Lower leg skin (tissue), 4 donors: ENCODE data around the gene C11orf16. TPM values are rescaled to one million over a fixed set of nuclear protein-coding genes. Genes with fewer than 3 reads are reported as not detected.
"Not testable (repeated sequence)": the region's sequence is repeated elsewhere in the genome, so short reads cannot be mapped to it uniquely, and the experiment has no call there.

ENCODE experiments used
- DNase-seq, 2 donors: peaks; one replicate each; pipeline ENCODE4 v3.0.0-alpha.2; 2019; ENCODE audit warnings: low spot score in 2 of 2
- H3K4me3 ChIP-seq: fragments of 200-600 bp; sonication (generic); 2 replicates; pipeline ENCODE4 v1.5.1; 2017; ENCODE audit warnings: mild to moderate bottlenecking, low read depth; ENCODE audit not compliant: poor library complexity, severe bottlenecking
- CTCF ChIP-seq, 3 donors: fragments of 450-650 bp; IDR thresholded peaks; one replicate each; pipeline ENCODE4 v1.5.1; 2016; ENCODE audit warnings: antibody characterized with exemption in 3 of 3, mild to moderate bottlenecking in 3 of 3, moderate library complexity in 2 of 3
- POLR2A ChIP-seq, 2 donors: fragments of 450-650 bp; IDR thresholded peaks; one replicate each; pipeline ENCODE4 v1.6.1; 2016 to 2017; ENCODE audit warnings: antibody characterized with exemption in 2 of 2, mild to moderate bottlenecking in 1 of 2, moderate library complexity in 1 of 2
- WGBS, 2 donors: methylation state at CpG; one replicate each; pipeline ENCODE4 v1.1.5; 2018; 5-methylcytosine and 5-hydroxymethylcytosine counted together
- intact Hi-C: fragments of 100-400 bp; cut with DNase I; formaldehyde crosslinking; loops from one replicate; pipeline ENCODE4 v1.15.0; 2023; ENCODE audit warnings: low total_unique reads
- total RNA-seq, 4 donors: library from RNA; depleted of rRNA; stranded (reverse); fragments of >200 nt; gene quantifications; one replicate each; pipeline ENCODE4 v1.1.0, GENCODE V29; 2016

The C11orf16 gene
- total RNA-seq: not detected

GRCh38 chr11:8932564-8933180, at the start of gene C11orf16:
TSS of gene C11orf16 (minus strand) at chr11:8932947. CDS start at chr11:8932308, 639 bp downstream.
- no peak within 1 kb of the TSS for H3K4me3 ChIP-seq
- 81 to 83% methylated on average over 12 of the region's 12 CpGs for WGBS, 2 donors
- intact Hi-C loops: no loop called here
- DNase-seq: no peak
- TF ChIP-seq POLR2A (IDR thresholded peaks at IDR 0.05): no peak
- TF ChIP-seq CTCF (IDR thresholded peaks at IDR 0.05): no peak

DNA sequence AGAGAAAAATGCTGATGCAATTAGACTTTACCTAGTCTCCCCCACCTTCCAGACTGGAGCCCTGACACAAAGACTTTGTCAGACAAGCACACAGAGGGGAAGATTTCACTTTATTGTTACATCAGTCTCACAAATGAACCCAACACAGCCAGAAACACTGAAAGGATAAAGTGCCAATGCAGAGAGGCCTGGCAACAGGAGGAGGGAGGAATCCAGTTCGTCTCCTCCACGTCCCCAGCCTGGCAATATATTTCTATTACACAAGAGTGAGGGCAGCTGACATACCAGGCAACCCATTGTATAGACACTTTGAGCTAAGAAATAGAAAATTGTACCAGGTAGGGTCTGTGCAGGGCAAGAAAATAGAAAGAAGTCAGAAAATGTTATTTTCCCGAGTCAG, 47.7 kb upstream of the C11orf16 start:
- H3K4me3 ChIP-seq: no peak overlapping the region
- TF ChIP-seq CTCF (IDR thresholded peaks at IDR 0.05): no peak
- no peak for TF ChIP-seq POLR2A (IDR thresholded peaks at IDR 0.05)
- WGBS, 2 donors: 75% methylated on average over 3 of the region's 3 CpGs
- no peak for DNase-seq
- intact Hi-C loops: no loop called here

- intact Hi-C loops, DNase-seq: not testable (repeated sequence)
- 82 to 87% methylated on average over 5 of the region's 7 CpGs for WGBS, 2 donors
Measured at GRCh38 chr11:8979365-8979764, 46.6 kb upstream of the C11orf16 start.

DNA sequence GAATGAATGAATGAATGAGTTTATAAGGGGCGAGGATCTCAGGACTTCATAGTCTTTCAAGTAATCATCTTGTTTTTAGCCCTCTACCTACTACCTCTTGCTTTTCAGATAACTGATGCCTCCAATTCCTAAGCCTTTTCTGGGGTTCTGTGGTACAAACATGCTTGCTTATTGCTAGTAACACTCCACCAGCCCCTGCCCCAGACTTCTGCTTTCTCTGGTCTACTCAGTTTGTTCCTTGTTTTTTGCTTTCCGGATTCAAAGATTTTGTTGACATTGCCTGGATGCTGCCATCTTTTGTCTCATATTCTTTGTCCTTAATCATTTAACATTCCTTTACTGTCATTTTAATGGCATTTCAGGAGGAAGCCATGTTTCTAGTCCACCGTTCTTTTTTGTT, 40.4 kb upstream of the C11orf16 start:
- intact Hi-C loops: no loop called here
- TF ChIP-seq CTCF (IDR thresholded peaks at IDR 0.05): no peak
- no peak for TF ChIP-seq POLR2A (IDR thresholded peaks at IDR 0.05)
- no peak overlapping the region for H3K4me3 ChIP-seq
- DNase-seq: no peak
- 76 to 77% methylated on average over 3 of the region's 3 CpGs for WGBS, 2 donors

More at GRCh38 chr11:8979365-8979764, 46.6 kb upstream of the C11orf16 start:
- not testable (repeated sequence) for H3K4me3 ChIP-seq

GRCh38 chr11:8971924-8972316, 39.2 kb upstream of the C11orf16 start:
- no peak for DNase-seq
- intact Hi-C loops: no loop called here
- TF ChIP-seq CTCF (IDR thresholded peaks at IDR 0.05) (no peak), POLR2A (IDR thresholded peaks at IDR 0.05) (no peak)

DNA sequence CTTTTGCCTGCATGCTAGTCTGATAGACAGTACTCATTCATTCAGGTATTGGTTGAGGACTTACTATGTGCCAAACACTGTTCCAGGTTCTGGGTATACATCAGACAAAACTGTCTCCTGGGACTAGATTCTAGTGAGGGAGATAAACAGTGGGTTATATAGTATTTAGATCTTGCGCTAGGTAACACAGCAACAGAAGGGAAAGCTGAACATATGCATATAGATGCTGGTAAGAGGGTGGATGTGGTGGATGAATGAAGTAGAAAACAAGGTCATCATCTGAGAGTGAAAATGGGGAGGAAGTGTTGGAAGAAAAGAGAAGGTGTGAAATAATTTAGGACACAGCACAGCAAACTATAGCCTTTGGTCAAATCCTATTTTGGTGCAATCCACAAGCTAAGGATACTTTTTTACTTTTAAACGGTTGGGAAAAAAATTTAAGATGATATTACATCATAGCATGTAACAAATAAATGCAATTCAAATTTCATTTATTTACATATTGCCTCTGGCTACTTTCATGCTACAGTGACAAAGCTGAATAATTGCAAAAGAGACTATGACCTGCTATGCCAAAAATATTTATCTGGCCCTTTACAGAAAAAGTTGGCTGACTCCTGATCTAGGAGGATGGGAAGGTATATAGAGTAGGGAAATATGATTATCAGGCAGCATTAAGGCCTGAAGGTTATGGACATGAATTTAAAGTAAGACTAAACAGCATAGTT, 38.6 kb upstream of the C11orf16 start:
- 65 to 75% methylated on average over 2 of the region's 2 CpGs for WGBS, 2 donors
- intact Hi-C loops: no loop called here
- no peak for TF ChIP-seq POLR2A (IDR thresholded peaks at IDR 0.05)
- TF ChIP-seq CTCF (IDR thresholded peaks at IDR 0.05): no peak
- DNase-seq: no peak
- H3K4me3 ChIP-seq: no peak overlapping the region

More at GRCh38 chr11:8971924-8972316, 39.2 kb upstream of the C11orf16 start:
- no peak overlapping the region for H3K4me3 ChIP-seq
- WGBS, 2 donors: 76 to 80% methylated on average over 1 of the region's 1 CpG
